Trophoblast cell (in vitro differentiated cells and primary cell): ENCODE results near the gene PDXP.

Experiments used
- DNase-seq, 2 donors: peaks; one replicate each; pipeline ENCODE4 v3.0.0-alpha.2; 2016
- H2AFZ ChIP-seq: 2 replicates; pipeline ENCODE4 v1.6.1; 2013; ENCODE audit warnings: low read length, moderate library complexity, mild to moderate bottlenecking; ENCODE audit not compliant: insufficient read depth, poor library complexity
- H2AK5ac ChIP-seq: 2 replicates; pipeline ENCODE4 v1.6.1; 2013; ENCODE audit warnings: mild to moderate bottlenecking, low read length
- H2BK120ac ChIP-seq: 2 replicates; pipeline ENCODE4 v1.6.1; 2013; ENCODE audit warnings: low read length, mild to moderate bottlenecking, moderate library complexity; ENCODE audit not compliant: insufficient read depth, poor library complexity
- H2BK12ac ChIP-seq: 2 replicates; pipeline ENCODE4 v1.6.1; 2013; ENCODE audit warnings: mild to moderate bottlenecking, low read length, moderate library complexity
- H2BK5ac ChIP-seq: 2 replicates; pipeline ENCODE4 v1.6.1; 2013; ENCODE audit warnings: low read length, low read depth, moderate library complexity, mild to moderate bottlenecking; ENCODE audit not compliant: poor library complexity
- H3K14ac ChIP-seq: 2 replicates; pipeline ENCODE4 v1.6.1; 2013; ENCODE audit warnings: mild to moderate bottlenecking, low read length
- H3K18ac ChIP-seq: 2 replicates; pipeline ENCODE4 v1.6.1; 2013; ENCODE audit warnings: mild to moderate bottlenecking, low read length
- H3K23ac ChIP-seq: 2 replicates; pipeline ENCODE4 v1.6.1; 2013; ENCODE audit warnings: low read length
- H3K27ac ChIP-seq: 2 replicates; pipeline ENCODE4 v1.5.1; 2013; ENCODE audit warnings: low read depth, mild to moderate bottlenecking, inconsistent platforms, low read length, moderate library complexity
- H3K27me3 ChIP-seq: 2 replicates; pipeline ENCODE4 v1.6.1; 2013; ENCODE audit warnings: inconsistent platforms, mild to moderate bottlenecking, low read length, moderate library complexity; ENCODE audit not compliant: insufficient read depth
- H3K36me3 ChIP-seq, 2 experiments: 1 replicate in 1 of 2; 2 replicates in 1 of 2; pipeline ENCODE4 v1.6.1; 2013; ENCODE audit warnings: low read length in 2 of 2, mild to moderate bottlenecking in 2 of 2, moderate library complexity in 1 of 2; ENCODE audit not compliant: insufficient read depth in 2 of 2, control insufficient read depth in 1 of 2
- H3K4ac ChIP-seq: 2 replicates; pipeline ENCODE4 v1.6.1; 2013; ENCODE audit warnings: low read depth, mild to moderate bottlenecking, low read length, moderate library complexity
- H3K4me1 ChIP-seq, 2 experiments: 1 replicate in 1 of 2; 2 replicates in 1 of 2; pipeline ENCODE4 v1.6.1; 2013; ENCODE audit warnings: low read length in 2 of 2, mild to moderate bottlenecking in 2 of 2, moderate library complexity in 1 of 2; ENCODE audit not compliant: insufficient read depth in 2 of 2, control insufficient read depth in 1 of 2
- H3K4me2 ChIP-seq: 2 replicates; pipeline ENCODE4 v1.6.1; 2013; ENCODE audit warnings: inconsistent platforms, mild to moderate bottlenecking, low read length, moderate library complexity
- H3K4me3 ChIP-seq: 2 replicates; pipeline ENCODE4 v1.5.1; 2013; ENCODE audit warnings: mild to moderate bottlenecking, low read depth, low read length, inconsistent platforms
- H3K79me1 ChIP-seq: one replicate; pipeline ENCODE4 v1.6.1; 2013; ENCODE audit warnings: low read length
- H3K79me2 ChIP-seq: 2 replicates; pipeline ENCODE4 v1.6.1; 2013; ENCODE audit warnings: low read length, mild to moderate bottlenecking; ENCODE audit not compliant: control insufficient read depth, insufficient read depth, poor library complexity
- H3K9ac ChIP-seq: 2 replicates; pipeline ENCODE4 v1.6.1; 2013; ENCODE audit warnings: mild to moderate bottlenecking, low read length
- H3K9me3 ChIP-seq: 2 replicates; pipeline ENCODE4 v1.6.1; 2013; ENCODE audit warnings: low read depth, mild to moderate bottlenecking, control low read depth, inconsistent platforms, low read length; ENCODE audit not compliant: insufficient read depth
- H4K12ac ChIP-seq: 2 replicates; pipeline ENCODE4 v1.6.1; 2013; ENCODE audit warnings: low read depth, mild to moderate bottlenecking, low read length, moderate library complexity
- H4K8ac ChIP-seq: 2 replicates; pipeline ENCODE4 v1.6.1; 2013; ENCODE audit warnings: low read depth, mild to moderate bottlenecking, low read length, moderate library complexity
- H4K91ac ChIP-seq: one replicate; pipeline ENCODE4 v1.6.1; 2013; ENCODE audit warnings: low read depth, mild to moderate bottlenecking, low read length, moderate library complexity
- WGBS: extraction: QIAGEN DNeasy Blood & Tissue Kit; methylation state at CpG from one replicate; pipeline ENCODE4 v1.1.7; 2013; ENCODE audit warnings: missing lambda C conversion rate; ENCODE audit not compliant: insufficient read length, insufficient coverage; ENCODE audit errors: extremely low coverage; 5-methylcytosine and 5-hydroxymethylcytosine counted together

The PDXP gene

DNA sequence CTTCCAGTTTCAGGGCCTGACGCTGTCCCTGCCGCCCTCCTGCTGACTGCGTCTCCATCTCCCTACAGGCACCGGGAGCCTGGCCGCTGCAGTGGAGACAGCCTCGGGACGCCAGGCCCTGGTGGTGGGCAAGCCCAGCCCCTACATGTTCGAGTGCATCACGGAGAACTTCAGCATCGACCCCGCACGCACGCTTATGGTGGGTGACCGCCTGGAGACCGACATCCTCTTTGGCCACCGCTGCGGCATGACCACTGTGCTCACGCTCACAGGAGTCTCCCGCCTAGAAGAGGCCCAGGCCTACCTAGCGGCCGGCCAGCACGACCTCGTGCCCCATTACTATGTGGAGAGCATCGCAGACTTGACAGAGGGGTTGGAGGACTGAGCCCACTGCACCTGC, 7.0 kb downstream of the PDXP start:
- no peaks in the 10 kb centered on the region for H3K36me3 ChIP-seq
- no peak overlapping the region for H3K4ac ChIP-seq
- H3K4me2 ChIP-seq, result no peak overlapping the region
- H3K9ac ChIP-seq, result no peak overlapping the region
- H2AK5ac ChIP-seq, result no peak overlapping the region
- no peak overlapping the region for H3K14ac ChIP-seq
- H3K27me3 ChIP-seq, result no peaks in the 10 kb centered on the region
- no peak overlapping the region for H2AFZ ChIP-seq
- H3K18ac ChIP-seq, result no peak overlapping the region
- no peak overlapping the region for H2BK120ac ChIP-seq
- no peak overlapping the region for H4K91ac ChIP-seq
- peaks cover 2% of the 10 kb centered on the region for H3K9me3 ChIP-seq
- H3K79me2 ChIP-seq, result no peaks in the 10 kb centered on the region
- H4K12ac ChIP-seq, result no peak overlapping the region
- no CpG with 5 or more reads among the region's 24 CpGs for WGBS
- no peaks in the 10 kb centered on the region for H3K79me1 ChIP-seq
- no peak overlapping the region for H2BK12ac ChIP-seq
- no peak overlapping the region for H3K4me3 ChIP-seq
- no peak overlapping the region for H3K27ac ChIP-seq
- H3K23ac ChIP-seq, result no peak overlapping the region
- peaks cover 5 to 12% of the 10 kb centered on the region in 2 experiments for H3K4me1 ChIP-seq
- no peak overlapping the region for H2BK5ac ChIP-seq
- no peak for DNase-seq
- no peak overlapping the region for H4K8ac ChIP-seq

DNA sequence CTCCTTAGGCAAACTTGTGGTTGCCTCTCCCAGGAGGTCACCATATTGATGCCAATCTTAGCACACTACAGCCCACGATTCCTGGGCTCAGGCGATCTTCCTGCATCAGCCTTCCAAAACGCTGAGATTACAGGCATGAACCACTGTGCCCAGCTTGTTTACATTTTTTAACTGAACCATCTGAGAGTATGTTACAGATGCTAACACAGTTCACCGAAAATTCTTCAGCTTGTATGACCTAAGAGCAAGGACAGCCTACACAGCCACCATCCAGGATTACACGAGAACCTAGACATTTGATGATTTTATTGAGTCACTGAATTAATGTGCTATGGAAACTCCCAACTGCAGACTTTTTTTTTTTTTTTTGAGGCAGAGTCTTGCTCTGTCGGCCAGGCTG, 11.1 kb downstream of the PDXP start:
- Histone ChIP-seq H3K23ac (no peak overlapping the region), H2BK12ac (no peak overlapping the region), H3K79me1 (no peaks in the 10 kb centered on the region), H3K9ac (no peak overlapping the region), H3K79me2 (no peaks in the 10 kb centered on the region), H2BK120ac (no peak overlapping the region), H3K27ac (no peak overlapping the region), H3K4me1 (peaks cover 2 to 6% of the 10 kb centered on the region in 2 experiments), H2BK5ac (no peak overlapping the region), H4K91ac (no peak overlapping the region), H3K18ac (no peak overlapping the region), H3K9me3 (peaks cover 2% of the 10 kb centered on the region), H3K4ac (no peak overlapping the region), H2AK5ac (no peak overlapping the region), H4K12ac (no peak overlapping the region), H3K14ac (no peak overlapping the region), H3K27me3 (no peaks in the 10 kb centered on the region), H2AFZ (no peak overlapping the region), H3K36me3 (no peaks in the 10 kb centered on the region), H3K4me3 (no peak overlapping the region), H3K4me2 (no peak overlapping the region), H4K8ac (no peak overlapping the region)
- DNase-seq, result peak in 1 of 2 donors; percentile 52
- WGBS, result no CpG with 5 or more reads among the region's 6 CpGs

DNA sequence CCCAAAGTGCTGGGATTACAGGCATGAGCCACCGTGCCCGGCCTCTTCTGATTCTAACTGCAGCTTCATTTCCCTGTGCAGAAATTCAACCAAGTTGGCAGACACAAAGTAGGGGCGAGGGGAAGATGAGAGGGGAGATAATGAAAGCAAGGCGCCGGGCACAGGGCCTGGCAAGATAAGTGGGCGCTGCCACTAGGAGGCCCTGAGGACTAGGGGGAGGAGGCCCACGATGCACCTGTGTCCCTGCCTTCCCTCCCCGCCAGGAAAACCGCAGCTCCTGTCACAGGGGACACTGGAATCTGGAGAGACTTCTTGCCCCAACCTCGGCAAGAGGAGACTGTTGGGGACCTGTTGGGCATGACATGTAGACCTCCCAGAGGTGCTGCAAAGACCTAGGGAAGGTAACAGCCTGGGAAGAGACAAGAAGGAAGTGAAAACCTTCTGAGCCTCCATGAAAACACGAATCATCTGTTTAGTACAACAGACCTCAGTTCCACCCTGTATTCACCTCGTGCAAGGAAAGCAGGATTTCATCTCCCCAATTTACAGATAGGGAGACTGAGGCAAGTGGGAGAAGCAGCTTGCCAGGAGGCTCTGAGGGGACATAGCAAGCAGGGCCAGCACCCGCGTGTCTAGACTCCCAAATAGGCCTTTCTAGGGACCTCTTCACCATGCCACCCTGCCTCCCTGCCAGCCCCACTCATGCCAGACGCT, 13.8 kb downstream of the PDXP start:
- peaks cover 8 to 16% of the 10 kb centered on the region in 2 experiments for H3K4me1 ChIP-seq
- H3K23ac ChIP-seq, result no peak overlapping the region
- no peak overlapping the region for H3K9ac ChIP-seq
- no peaks in the 10 kb centered on the region for H3K79me2 ChIP-seq
- H3K14ac ChIP-seq, result no peak overlapping the region
- no peak overlapping the region for H3K4me3 ChIP-seq
- WGBS, result no CpG with 5 or more reads among the region's 15 CpGs
- H3K4me2 ChIP-seq, result no peak overlapping the region
- no peaks in the 10 kb centered on the region for H3K27me3 ChIP-seq
- H2BK120ac ChIP-seq, result no peak overlapping the region
- no peaks in the 10 kb centered on the region for H3K36me3 ChIP-seq
- H2BK12ac ChIP-seq, result no peak overlapping the region
- H3K9me3 ChIP-seq, result no peaks in the 10 kb centered on the region
- no peak overlapping the region for H4K91ac ChIP-seq
- H2BK5ac ChIP-seq, result no peak overlapping the region
- DNase-seq, result no peak
- H3K18ac ChIP-seq, result no peak overlapping the region
- no peak overlapping the region for H2AFZ ChIP-seq
- H4K12ac ChIP-seq, result no peak overlapping the region
- H3K27ac ChIP-seq, result no peak overlapping the region
- H3K4ac ChIP-seq, result no peak overlapping the region
- no peak overlapping the region for H2AK5ac ChIP-seq
- no peak overlapping the region for H4K8ac ChIP-seq
- H3K79me1 ChIP-seq, result peaks cover 7% of the 10 kb centered on the region

DNA sequence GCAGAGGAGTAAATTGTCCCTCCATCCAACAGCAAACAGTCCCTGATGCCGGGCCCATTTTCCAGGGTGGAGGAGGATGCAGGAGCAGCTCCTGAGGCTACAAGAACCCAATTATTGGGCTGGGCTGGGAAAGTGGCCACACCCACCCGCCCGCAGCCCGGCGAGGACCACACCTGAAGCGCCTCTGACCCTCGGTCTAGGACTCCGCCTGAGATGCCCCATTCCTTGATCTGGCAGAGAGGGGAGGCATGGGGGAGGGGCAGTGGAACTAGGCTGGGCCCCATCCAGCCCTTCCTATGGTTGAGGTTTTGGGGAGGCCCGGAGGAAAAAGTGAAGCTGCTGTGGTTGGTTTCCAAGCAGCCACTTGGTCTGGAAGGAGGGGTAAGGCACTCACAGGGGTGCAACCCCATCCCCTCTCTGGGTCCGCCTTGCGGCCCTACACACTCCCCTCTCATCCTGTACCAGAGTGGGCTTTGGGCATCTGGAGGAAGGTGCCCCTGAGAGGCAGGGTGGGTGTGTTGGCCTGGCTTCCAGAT, 14.5 kb downstream of the PDXP start:
- H4K91ac ChIP-seq, result no peak overlapping the region
- no peak overlapping the region for H3K23ac ChIP-seq
- no peak overlapping the region for H2BK12ac ChIP-seq
- H2AK5ac ChIP-seq, result no peak overlapping the region
- no CpG with 5 or more reads among the region's 11 CpGs for WGBS
- no peak overlapping the region for H2BK5ac ChIP-seq
- H3K4me3 ChIP-seq, result no peak overlapping the region
- H3K9ac ChIP-seq, result no peak overlapping the region
- H2AFZ ChIP-seq, result no peak overlapping the region
- no peak overlapping the region for H3K18ac ChIP-seq
- H4K12ac ChIP-seq, result no peak overlapping the region
- peaks cover 9% of the 10 kb centered on the region for H3K79me1 ChIP-seq
- no peak for DNase-seq
- no peak overlapping the region for H3K27ac ChIP-seq
- peaks cover 8 to 13% of the 10 kb centered on the region in 2 experiments for H3K4me1 ChIP-seq
- no peak overlapping the region for H3K4me2 ChIP-seq
- no peak overlapping the region for H3K4ac ChIP-seq
- H4K8ac ChIP-seq, result no peak overlapping the region
- H3K27me3 ChIP-seq, result no peaks in the 10 kb centered on the region
- no peaks in the 10 kb centered on the region for H3K36me3 ChIP-seq
- no peaks in the 10 kb centered on the region for H3K79me2 ChIP-seq
- no peaks in the 10 kb centered on the region for H3K9me3 ChIP-seq
- H3K14ac ChIP-seq, result no peak overlapping the region
- no peak overlapping the region for H2BK120ac ChIP-seq
